ENCODE results near the gene AP1S1.

DNA sequence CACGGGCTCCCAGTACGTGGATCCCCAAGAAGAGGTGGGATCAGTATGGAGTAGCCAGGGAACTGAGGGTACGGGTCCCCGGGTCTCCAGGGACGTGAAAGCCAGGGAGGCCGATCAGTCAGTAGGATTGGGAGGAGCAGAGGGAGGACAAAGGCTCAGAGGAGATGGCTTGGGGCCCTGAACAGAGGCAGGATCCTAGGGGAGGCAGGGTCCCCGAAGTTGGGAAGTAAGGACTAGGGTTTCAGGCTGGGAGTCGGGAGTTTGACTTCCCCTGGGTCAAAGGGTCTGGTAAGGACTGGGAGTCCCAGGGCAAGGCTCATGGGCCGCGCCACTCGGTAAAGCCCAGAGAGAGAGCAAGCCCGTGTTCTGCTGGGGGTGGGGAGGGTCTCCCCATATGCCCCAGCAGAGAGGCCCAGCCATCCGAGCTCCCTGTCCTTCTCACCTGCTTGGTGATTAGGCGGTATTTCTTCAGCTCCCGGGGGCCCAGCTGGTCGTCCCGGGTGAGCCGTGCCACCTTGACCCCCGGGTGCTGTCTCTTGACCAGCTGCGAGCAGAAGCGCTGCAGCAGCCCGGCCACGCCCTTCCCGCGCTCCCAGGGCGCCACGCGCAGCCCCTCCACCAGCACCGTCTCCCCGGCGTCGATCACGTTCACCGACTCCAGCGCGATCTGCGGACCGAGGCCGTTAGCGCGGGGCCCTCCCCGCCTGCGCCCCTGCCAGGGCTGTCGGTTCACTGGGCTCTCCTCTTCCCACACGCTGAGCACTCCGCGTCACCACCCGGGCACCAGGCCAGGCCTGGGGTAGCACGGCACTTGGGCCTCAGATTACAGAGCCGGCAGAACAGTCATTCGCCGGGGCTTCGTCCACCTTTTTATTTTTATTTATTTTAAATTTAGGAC, 18.8 kb downstream of the AP1S1 start:
- TF ChIP-seq HDGF (IDR thresholded peaks at IDR 0.05; ENCODE audit: borderline replicate concordance) (no peak), BHLHE40 (IDR thresholded peaks at IDR 0.05; ENCODE audit: borderline replicate concordance) (no peak), SP1 (IDR thresholded peaks at IDR 0.05) (no peak), FOXK2 (IDR thresholded peaks at IDR 0.05) (no peak), L3MBTL2 (conservative IDR thresholded peaks at IDR 0.05) (no peak), FOXM1 (IDR thresholded peaks at IDR 0.05; ENCODE audit: borderline replicate concordance) (no peak)
- TF ChIP-seq, protein P1, sequence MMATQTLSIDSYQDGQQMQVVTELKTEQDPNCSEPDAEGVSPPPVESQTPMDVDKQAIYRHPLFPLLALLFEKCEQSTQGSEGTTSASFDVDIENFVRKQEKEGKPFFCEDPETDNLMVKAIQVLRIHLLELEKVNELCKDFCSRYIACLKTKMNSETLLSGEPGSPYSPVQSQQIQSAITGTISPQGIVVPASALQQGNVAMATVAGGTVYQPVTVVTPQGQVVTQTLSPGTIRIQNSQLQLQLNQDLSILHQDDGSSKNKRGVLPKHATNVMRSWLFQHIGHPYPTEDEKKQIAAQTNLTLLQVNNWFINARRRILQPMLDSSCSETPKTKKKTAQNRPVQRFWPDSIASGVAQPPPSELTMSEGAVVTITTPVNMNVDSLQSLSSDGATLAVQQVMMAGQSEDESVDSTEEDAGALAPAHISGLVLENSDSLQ (IDR thresholded peaks at IDR 0.05), result no peak
